Brain microvascular endothelial cell (primary cell): ENCODE data around the gene SIVA1.

Source experiments
- DNase-seq: peaks from one replicate; pipeline ENCODE4 v3.0.0-alpha.2; 2020
- H3K27ac ChIP-seq: fragments of 250-450 bp; sonication (Bioruptor Pico); 2 replicates; pipeline ENCODE4 v1.5.1; 2020; ENCODE audit warnings: mild to moderate bottlenecking, moderate library complexity
- H3K27me3 ChIP-seq: fragments of 250-450 bp; sonication (Bioruptor Pico); replicated peaks from 2 replicates; pipeline ENCODE4 v1.5.1; 2020; ENCODE audit warnings: mild to moderate bottlenecking
- H3K36me3 ChIP-seq: fragments of 250-450 bp; sonication (Bioruptor Pico); replicated peaks from 2 replicates; pipeline ENCODE4 v1.5.1; 2020; ENCODE audit warnings: mild to moderate bottlenecking
- H3K4me3 ChIP-seq: 2 replicates; pipeline ENCODE4 v1.5.1; 2011; ENCODE audit warnings: low read depth, mild to moderate bottlenecking, control low read depth, low read length, moderate library complexity
- in situ Hi-C: cut with HindIII; loops from 2 replicates; pipeline ENCODE4 v1.10.0; 2017; ENCODE audit warnings: low sequenced_read_pairs, low pct_ligation_motif_present
- TF ChIP-seq, protein P1 (sequence below): IDR thresholded peaks from 2 replicates; pipeline ENCODE4 v1.5.1; 2011; ENCODE audit warnings: low read depth, mild to moderate bottlenecking, moderate library complexity, low read length, control low read depth, inconsistent platforms; ENCODE audit errors: missing control alignments

SIVA1 gene

DNA sequence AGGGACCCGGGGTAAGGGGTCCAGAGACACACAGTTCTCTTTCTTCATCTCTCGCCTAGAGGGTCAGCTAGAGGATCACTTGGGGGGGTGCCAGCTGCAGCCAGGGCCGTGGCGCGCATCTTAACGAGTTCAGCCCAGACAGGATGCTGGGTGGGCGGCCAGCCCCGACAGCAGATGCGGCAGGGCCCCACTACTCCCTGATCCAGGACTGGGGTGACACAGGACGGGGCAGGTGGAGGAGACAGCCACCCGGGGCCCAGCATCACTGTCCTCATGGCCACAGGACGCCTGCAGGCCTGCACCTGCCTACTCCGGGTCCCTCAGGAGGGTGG lies 29.8 kb downstream of the SIVA1 start:
- no peak for DNase-seq
- Histone ChIP-seq H3K27me3 (no peaks in the 10 kb centered on the region), H3K27ac (no peak overlapping the region), H3K36me3 (peaks cover 13% of the 10 kb centered on the region), H3K4me3 (no peak overlapping the region)
- TF ChIP-seq, protein P1, sequence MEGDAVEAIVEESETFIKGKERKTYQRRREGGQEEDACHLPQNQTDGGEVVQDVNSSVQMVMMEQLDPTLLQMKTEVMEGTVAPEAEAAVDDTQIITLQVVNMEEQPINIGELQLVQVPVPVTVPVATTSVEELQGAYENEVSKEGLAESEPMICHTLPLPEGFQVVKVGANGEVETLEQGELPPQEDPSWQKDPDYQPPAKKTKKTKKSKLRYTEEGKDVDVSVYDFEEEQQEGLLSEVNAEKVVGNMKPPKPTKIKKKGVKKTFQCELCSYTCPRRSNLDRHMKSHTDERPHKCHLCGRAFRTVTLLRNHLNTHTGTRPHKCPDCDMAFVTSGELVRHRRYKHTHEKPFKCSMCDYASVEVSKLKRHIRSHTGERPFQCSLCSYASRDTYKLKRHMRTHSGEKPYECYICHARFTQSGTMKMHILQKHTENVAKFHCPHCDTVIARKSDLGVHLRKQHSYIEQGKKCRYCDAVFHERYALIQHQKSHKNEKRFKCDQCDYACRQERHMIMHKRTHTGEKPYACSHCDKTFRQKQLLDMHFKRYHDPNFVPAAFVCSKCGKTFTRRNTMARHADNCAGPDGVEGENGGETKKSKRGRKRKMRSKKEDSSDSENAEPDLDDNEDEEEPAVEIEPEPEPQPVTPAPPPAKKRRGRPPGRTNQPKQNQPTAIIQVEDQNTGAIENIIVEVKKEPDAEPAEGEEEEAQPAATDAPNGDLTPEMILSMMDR: no peak
- in situ Hi-C loops: no loop called here

DNA sequence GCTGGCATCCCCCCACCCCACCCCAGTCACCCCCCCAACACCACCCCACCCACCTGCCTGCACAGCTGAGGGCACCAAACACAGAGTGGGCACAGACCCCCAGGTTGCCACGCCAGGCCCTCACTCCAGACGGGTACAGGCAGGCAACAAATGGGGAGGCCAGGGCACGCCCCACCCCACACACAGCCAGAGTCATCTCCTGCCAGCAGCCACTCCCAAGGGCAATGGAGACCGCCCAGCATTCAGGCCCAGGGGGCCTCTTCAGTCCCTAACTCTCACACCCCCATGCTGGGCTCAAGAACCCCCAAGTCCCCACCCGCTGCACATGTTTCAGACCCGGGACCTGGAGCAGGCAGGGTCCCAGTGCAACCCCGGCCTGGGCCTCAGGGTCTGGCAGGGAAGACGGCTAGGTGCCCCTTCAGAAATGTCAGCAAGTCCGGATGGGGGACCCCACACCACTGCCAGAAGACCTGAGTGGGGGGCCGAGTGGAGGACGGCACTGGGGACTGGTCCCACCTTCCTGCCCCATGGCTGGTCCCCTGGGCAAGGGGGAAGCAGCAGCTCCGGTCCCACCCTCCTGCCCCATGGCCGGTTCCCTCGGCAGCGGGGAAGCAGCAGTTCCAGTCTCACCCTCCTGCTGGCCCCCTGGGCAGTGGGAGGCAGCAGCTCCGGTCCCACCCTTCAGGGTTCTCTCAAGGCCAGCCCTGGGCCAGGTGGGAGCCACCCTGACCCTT lies 30.7 kb downstream of the SIVA1 start:
- Histone ChIP-seq H3K4me3 (no peak overlapping the region), H3K27me3 (no peaks in the 10 kb centered on the region), H3K36me3 (peaks cover 15% of the 10 kb centered on the region), H3K27ac (no peak overlapping the region)
- TF ChIP-seq, protein P1: no peak
- no peak for DNase-seq
- in situ Hi-C loops: no loop called here

DNA sequence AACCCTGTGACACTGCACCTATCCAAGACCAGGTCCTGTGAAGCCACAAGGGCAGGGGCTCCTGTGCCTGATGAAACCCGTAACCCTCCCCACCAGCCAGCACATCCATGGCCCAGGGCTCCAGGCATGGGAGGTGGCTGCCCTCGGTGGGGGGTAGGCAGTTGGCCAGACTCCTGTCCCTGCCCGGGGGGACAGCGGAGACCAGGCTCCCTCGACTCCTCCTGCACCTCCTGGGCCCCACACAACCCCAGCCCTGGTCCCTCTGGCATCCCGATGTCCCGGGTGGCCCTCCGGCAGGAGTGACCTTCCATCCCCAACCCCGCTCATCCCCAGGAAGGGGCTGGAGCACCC lies 31.2 kb downstream of the SIVA1 start:
- Histone ChIP-seq H3K27ac (no peak overlapping the region), H3K27me3 (no peaks in the 10 kb centered on the region), H3K4me3 (no peak overlapping the region), H3K36me3 (peaks cover 19% of the 10 kb centered on the region)
- TF ChIP-seq, protein P1: no peak
- no peak for DNase-seq
- in situ Hi-C loops: no loop called here

DNA sequence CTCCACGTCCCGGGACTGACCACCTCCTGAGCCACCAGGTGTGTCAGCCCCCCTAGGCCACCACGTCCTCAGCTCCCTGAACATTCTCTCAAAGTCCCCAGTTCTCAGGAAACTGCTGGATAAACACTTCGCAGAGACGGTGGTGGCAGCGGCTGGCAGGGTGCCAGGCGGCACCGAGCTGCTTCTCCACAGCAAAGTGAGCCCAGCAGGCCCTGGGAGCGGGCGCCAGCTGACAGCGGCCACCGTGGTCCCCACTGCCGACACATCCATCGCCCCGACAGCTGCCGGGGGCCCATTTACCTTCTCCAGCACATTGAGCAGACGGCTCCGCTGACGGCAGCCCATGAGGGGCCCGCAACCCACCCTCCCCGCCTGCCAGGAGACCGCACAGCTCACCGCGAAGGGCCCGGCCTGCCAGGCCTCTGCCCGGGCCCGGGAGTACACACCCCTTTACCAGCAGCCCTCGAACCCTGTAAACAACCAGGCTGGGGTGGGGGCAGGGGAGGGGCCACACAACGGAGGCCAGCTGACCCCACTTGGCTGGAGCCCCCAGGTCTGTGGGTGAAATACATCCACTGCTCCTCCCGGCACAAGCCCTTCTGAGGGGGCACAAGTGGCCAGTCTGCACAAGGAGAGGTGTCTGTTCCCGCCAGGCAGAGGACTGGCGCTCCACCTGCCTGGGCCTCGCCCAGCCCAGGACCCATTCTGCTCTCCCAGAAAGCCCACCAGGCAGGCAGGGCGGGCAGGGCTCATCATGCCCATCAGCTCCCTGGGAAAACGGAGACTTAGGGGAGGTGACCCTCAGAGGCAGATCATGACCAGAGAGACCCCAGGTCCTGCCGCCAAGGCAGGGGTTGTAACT lies 32.1 kb downstream of the SIVA1 start:
- in situ Hi-C loops: no loop called here
- TF ChIP-seq, protein P1: no peak
- Histone ChIP-seq H3K27me3 (no peaks in the 10 kb centered on the region), H3K36me3 (peaks cover 19% of the 10 kb centered on the region), H3K27ac (no peak overlapping the region), H3K4me3 (no peak overlapping the region)
- DNase-seq: no peak

DNA sequence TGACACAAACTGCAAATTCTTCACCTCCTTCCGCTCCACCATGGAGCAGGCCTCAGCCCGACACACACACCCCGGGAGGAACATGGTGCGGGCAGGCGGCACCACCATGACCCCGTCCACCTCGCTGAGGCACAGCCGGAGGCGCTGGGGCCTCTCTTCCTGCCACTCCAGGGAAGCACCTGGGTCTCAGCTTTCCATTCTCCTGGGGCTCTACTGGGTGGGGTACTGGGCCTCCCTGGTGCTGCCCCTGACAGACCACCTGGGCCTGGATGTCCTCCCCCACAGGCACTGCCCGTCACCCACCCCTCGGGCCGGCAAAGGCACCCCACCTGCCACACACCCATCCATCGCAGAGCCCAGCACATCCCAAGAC lies 32.7 kb downstream of the SIVA1 start:
- Histone ChIP-seq H3K27me3 (no peaks in the 10 kb centered on the region), H3K27ac (no peak overlapping the region), H3K4me3 (no peak overlapping the region), H3K36me3 (peaks cover 16% of the 10 kb centered on the region)
- DNase-seq: no peak
- TF ChIP-seq, protein P1: no peak
- in situ Hi-C loops: no loop called here
